Hepatic stellate cell (primary cell): ENCODE measurements around the gene TMEM130.
A peak's percentile ranks its signal among the peaks of the same experiment; 100 is the strongest.

Source experiments
- DNase-seq: peaks from one replicate; pipeline ENCODE4 v3.0.0; 2011; ENCODE audit warnings: low spot score

The TMEM130 gene

GRCh38 chr7:98807068-98808048 lies 62.5 kb downstream of the TMEM130 start:
- DNase-seq = no peak

DNA sequence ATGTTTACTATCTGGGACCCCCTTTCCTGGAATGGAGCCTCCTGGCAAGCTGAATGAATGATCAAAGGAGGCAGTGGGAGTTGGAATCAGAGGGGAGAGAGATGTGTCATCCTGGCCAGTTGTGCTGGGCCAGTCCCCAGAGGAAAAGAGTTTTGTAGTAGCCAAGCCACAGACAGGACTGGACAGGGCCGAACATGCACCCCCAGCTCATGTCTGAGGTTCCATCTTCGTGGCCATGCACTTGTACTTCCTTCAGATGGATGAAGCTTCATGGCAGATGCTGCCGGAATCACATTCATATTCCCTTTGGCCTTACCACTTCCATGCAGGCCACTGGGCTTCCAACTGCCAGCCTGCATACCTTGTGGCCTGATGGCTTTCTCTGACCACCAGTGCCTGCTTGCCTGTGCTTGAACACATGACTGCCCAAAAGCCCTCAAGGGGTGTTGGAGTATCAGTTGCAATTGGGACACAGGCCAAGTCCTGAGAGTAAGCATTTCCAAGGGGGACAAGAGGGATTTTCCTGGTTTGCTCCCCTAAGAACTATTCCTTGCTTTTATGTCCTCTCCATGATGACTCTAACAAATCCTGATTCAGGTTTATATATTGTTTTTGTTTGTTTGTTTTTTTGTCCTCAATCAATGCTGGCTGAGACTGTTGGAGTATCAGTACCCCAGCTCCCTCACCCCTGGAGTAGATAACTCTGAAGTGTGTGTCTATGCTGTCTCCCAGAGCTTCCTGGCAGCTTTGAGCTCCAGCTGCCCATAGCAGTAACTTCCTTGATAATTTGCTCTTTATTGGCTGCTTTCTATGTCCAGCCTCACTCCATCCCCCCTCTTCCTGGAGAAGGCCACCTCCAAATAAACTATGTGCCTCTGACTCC lies 63.6 kb downstream of the TMEM130 start:
- no peak for DNase-seq

DNA sequence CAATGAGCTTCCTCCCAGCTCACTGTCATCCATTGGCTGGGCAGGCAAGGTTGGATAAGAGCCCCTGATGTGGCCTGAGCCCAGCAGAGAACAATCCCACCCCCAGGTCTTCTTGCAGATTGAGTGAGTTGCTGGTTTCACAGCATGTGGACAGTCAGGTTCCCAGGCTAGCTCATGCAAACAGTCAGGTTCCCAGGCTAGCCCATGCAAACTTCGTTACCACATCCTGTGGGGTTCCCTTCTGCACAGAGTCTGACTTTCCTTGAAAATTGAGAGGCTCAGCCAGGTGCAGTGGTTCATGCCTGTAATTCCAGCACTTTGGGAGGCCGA lies 67.1 kb downstream of the TMEM130 start:
- no peak for DNase-seq

GRCh38 chr7:98802088-98802780 lies 67.6 kb downstream of the TMEM130 start:
- peak; percentile 37 for DNase-seq

DNA sequence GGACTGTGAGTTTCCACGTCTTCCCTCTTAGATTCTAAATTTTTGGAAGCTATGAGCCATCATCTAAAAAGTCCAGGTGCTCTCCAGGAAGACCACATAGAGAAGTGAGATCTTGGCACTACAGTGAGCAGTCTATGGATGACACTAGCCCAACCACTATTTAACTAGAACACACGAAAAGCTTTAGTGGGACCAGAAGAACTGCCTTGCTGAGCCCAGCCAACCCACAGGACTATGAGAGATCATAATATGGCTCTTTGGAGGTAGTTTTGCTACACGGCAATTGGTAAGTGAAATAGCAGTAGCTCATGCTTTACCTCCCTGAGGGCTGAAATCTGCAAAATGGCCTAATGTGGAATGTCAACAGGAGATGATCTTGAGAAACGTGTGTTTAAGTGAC lies 68.8 kb downstream of the TMEM130 start:
- no peak for DNase-seq

- DNase-seq = no peak
Measured at GRCh38 chr7:98797150-98797549, 72.7 kb downstream of the TMEM130 start.
